GM23338 (cell line): ENCODE measurements around the gene OR2F2. TPM values are rescaled to one million over a fixed set of nuclear protein-coding genes. Genes with fewer than 3 reads are reported as not detected.

ENCODE experiments used
- JUNB ChIP-seq: IDR thresholded peaks from one replicate; pipeline ENCODE4 v1.6.1; 2016; ENCODE audit warnings: antibody characterized with exemption; ENCODE audit not compliant: unreplicated experiment
- NANOG ChIP-seq: IDR thresholded peaks from 2 replicates; pipeline ENCODE4 v1.6.1; 2016; ENCODE audit warnings: antibody characterized with exemption, borderline replicate concordance
- polyA plus RNA-seq: library from polyadenylated mRNA; unstranded; fragments of >200 nt; fragmentation: Nextera tagmentation; extraction: Ambion mirVana; gene quantifications from 2 replicates; pipeline ENCODE4 v1.2.1, GENCODE V29; 2016
- total RNA-seq: library from RNA; depleted of rRNA; stranded (reverse); fragments of >200 nt; shearing (Covaris generic); gene quantifications from 2 replicates; pipeline ENCODE4 v1.2.3, GENCODE V29; 2014; rRNA removed
- TF ChIP-seq, protein P1 (sequence below): fragments of 250-450 bp; sonication (Bioruptor Pico); IDR thresholded peaks from 2 replicates; pipeline ENCODE4 v1.5.0; 2020; ENCODE audit warnings: mild to moderate bottlenecking, moderate library complexity
- TF ChIP-seq, protein P2 (sequence below): IDR thresholded peaks from one replicate; pipeline ENCODE4 v1.6.1; 2018; ENCODE audit warnings: antibody characterized with exemption; ENCODE audit not compliant: unreplicated experiment

The OR2F2 gene
- total and polyA plus RNA-seq, 2 experiments from 2014 or later: not detected

DNA sequence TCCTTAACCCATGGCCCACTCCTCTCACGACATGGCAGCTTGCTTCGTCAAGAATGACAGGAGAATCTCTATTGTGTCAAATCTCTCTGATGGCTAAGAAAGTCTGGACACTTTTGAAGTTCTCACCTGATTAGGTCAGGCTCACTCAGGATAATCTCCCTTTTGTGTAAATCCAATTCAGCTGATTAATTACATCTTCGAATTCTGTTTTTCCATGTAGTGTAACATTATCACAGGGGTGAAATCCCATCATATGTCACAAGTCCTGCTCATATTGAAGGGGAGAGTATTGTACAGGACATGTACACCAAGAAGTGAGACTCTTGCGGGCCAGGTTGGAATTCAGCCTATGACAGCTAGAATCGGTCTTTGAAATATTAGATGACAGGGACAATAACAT, 48.9 kb downstream of the OR2F2 start (continued):
- TF ChIP-seq, protein P1, sequence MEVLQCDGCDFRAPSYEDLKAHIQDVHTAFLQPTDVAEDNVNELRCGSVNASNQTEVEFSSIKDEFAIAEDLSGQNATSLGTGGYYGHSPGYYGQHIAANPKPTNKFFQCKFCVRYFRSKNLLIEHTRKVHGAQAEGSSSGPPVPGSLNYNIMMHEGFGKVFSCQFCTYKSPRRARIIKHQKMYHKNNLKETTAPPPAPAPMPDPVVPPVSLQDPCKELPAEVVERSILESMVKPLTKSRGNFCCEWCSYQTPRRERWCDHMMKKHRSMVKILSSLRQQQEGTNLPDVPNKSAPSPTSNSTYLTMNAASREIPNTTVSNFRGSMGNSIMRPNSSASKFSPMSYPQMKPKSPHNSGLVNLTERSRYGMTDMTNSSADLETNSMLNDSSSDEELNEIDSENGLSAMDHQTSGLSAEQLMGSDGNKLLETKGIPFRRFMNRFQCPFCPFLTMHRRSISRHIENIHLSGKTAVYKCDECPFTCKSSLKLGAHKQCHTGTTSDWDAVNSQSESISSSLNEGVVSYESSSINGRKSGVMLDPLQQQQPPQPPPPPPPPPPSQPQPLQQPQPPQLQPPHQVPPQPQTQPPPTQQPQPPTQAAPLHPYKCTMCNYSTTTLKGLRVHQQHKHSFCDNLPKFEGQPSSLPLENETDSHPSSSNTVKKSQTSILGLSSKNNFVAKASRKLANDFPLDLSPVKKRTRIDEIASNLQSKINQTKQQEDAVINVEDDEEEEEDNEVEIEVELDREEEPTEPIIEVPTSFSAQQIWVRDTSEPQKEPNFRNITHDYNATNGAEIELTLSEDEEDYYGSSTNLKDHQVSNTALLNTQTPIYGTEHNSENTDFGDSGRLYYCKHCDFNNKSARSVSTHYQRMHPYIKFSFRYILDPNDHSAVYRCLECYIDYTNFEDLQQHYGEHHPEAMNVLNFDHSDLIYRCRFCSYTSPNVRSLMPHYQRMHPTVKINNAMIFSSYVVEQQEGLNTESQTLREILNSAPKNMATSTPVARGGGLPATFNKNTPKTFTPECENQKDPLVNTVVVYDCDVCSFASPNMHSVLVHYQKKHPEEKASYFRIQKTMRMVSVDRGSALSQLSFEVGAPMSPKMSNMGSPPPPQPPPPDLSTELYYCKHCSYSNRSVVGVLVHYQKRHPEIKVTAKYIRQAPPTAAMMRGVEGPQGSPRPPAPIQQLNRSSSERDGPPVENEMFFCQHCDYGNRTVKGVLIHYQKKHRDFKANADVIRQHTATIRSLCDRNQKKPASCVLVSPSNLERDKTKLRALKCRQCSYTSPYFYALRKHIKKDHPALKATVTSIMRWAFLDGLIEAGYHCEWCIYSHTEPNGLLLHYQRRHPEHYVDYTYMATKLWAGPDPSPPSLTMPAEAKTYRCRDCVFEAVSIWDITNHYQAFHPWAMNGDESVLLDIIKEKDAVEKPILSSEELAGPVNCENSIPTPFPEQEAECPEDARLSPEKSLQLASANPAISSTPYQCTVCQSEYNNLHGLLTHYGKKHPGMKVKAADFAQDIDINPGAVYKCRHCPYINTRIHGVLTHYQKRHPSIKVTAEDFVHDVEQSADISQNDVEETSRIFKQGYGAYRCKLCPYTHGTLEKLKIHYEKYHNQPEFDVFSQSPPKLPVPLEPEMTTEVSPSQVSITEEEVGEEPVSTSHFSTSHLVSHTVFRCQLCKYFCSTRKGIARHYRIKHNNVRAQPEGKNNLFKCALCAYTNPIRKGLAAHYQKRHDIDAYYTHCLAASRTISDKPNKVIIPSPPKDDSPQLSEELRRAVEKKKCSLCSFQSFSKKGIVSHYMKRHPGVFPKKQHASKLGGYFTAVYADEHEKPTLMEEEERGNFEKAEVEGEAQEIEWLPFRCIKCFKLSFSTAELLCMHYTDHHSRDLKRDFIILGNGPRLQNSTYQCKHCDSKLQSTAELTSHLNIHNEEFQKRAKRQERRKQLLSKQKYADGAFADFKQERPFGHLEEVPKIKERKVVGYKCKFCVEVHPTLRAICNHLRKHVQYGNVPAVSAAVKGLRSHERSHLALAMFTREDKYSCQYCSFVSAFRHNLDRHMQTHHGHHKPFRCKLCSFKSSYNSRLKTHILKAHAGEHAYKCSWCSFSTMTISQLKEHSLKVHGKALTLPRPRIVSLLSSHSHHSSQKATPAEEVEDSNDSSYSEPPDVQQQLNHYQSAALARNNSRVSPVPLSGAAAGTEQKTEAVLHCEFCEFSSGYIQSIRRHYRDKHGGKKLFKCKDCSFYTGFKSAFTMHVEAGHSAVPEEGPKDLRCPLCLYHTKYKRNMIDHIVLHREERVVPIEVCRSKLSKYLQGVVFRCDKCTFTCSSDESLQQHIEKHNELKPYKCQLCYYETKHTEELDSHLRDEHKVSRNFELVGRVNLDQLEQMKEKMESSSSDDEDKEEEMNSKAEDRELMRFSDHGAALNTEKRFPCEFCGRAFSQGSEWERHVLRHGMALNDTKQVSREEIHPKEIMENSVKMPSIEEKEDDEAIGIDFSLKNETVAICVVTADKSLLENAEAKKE (CRISPR knock-in tag): no peak
- TF ChIP-seq NANOG (no peak), JUNB (no peak)
- TF ChIP-seq, protein P2, sequence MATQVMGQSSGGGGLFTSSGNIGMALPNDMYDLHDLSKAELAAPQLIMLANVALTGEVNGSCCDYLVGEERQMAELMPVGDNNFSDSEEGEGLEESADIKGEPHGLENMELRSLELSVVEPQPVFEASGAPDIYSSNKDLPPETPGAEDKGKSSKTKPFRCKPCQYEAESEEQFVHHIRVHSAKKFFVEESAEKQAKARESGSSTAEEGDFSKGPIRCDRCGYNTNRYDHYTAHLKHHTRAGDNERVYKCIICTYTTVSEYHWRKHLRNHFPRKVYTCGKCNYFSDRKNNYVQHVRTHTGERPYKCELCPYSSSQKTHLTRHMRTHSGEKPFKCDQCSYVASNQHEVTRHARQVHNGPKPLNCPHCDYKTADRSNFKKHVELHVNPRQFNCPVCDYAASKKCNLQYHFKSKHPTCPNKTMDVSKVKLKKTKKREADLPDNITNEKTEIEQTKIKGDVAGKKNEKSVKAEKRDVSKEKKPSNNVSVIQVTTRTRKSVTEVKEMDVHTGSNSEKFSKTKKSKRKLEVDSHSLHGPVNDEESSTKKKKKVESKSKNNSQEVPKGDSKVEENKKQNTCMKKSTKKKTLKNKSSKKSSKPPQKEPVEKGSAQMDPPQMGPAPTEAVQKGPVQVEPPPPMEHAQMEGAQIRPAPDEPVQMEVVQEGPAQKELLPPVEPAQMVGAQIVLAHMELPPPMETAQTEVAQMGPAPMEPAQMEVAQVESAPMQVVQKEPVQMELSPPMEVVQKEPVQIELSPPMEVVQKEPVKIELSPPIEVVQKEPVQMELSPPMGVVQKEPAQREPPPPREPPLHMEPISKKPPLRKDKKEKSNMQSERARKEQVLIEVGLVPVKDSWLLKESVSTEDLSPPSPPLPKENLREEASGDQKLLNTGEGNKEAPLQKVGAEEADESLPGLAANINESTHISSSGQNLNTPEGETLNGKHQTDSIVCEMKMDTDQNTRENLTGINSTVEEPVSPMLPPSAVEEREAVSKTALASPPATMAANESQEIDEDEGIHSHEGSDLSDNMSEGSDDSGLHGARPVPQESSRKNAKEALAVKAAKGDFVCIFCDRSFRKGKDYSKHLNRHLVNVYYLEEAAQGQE: no peak

Other genes with a start within 250 kb of the OR2F2 start
- gene CTAGE6, start 177.5 kb upstream of the OR2F2 start, total RNA-seq: not detected in 2 replicates
- not detected in 2 replicates for gene CTAGE6, start 177.5 kb upstream of the OR2F2 start, polyA plus RNA-seq
- gene TCAF1, start 33.1 kb upstream of the OR2F2 start, total RNA-seq: 27.2 and 31.3 TPM in 2 replicates
- gene TCAF1, start 33.1 kb upstream of the OR2F2 start, polyA plus RNA-seq: 13.5 and 15.5 TPM in 2 replicates
- 0.04 TPM in 1 of 2 replicates, not detected in the other for gene OR2F1, start 19.6 kb downstream of the OR2F2 start, total RNA-seq
- not detected in 2 replicates for gene OR2F1, start 19.6 kb downstream of the OR2F2 start, polyA plus RNA-seq
- gene OR6B1, start 65.1 kb downstream of the OR2F2 start, total RNA-seq: not detected in 2 replicates
- gene OR6B1, start 65.1 kb downstream of the OR2F2 start, polyA plus RNA-seq: not detected in 2 replicates
- not detected in 2 replicates for gene OR2A5, start 113.7 kb downstream of the OR2F2 start, total RNA-seq
- not detected in 2 replicates for gene OR2A5, start 113.7 kb downstream of the OR2F2 start, polyA plus RNA-seq
- not detected in 2 replicates for gene OR2A25, start 134.6 kb downstream of the OR2F2 start, total RNA-seq
- not detected in 2 replicates for gene OR2A25, start 134.6 kb downstream of the OR2F2 start, polyA plus RNA-seq
- not detected in 2 replicates for gene OR2A12, start 151.0 kb downstream of the OR2F2 start, total RNA-seq
- not detected in 2 replicates for gene OR2A12, start 151.0 kb downstream of the OR2F2 start, polyA plus RNA-seq
- not detected in 2 replicates for gene OR2A2, start 174.3 kb downstream of the OR2F2 start, total RNA-seq
- gene OR2A2, start 174.3 kb downstream of the OR2F2 start, polyA plus RNA-seq: not detected in 2 replicates
- gene OR2A14, start 187.9 kb downstream of the OR2F2 start, total RNA-seq: not detected in 2 replicates
- not detected in 2 replicates for gene OR2A14, start 187.9 kb downstream of the OR2F2 start, polyA plus RNA-seq
- gene CTAGE4, start 248.2 kb downstream of the OR2F2 start, total RNA-seq: 3.4 and 10.1 TPM in 2 replicates
- gene CTAGE4, start 248.2 kb downstream of the OR2F2 start, polyA plus RNA-seq: 4.3 and 4.9 TPM in 2 replicates